HG02973 (cell line): ENCODE data around the gene ANKRD27.
"Not testable (repeated sequence)": the region's sequence is repeated elsewhere in the genome, so short reads cannot be mapped to it uniquely, and the experiment has no call there.

Source experiments
- ATAC-seq: cut with Tn5 transposase; IDR thresholded peaks from one replicate; pipeline ENCODE4 v1.9.1; 2021; ENCODE audit warnings: moderate library complexity; ENCODE audit not compliant: unreplicated experiment

The ANKRD27 gene

DNA sequence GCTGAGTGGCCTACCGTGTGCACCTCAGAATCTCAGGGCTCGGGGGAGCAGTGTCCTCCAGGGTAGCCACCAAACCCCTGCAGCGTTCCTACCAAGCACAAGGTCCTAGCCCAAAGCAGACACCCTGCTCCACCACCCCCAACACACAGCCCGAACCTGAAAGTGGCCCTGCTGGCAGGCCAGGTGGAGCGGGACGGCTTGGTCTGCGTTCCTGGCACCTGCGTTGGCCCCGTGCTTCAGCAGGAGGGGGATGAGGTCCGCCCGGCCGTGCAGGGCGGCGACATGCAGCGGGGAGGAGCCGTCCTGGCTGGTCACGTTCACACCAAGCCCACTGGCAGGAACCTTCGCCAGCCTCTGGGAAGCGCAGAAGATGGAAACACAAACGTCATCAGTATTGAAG is 67.5 kb downstream of the ANKRD27 start:
- ATAC-seq: no peak

GRCh38 chr19:32606289-32606688 is 68.7 kb downstream of the ANKRD27 start:
- no peak for ATAC-seq

GRCh38 chr19:32605544-32605943 is 69.4 kb downstream of the ANKRD27 start:
- no peak for ATAC-seq

- ATAC-seq: no peak
Measured at GRCh38 chr19:32603961-32604360, 71.0 kb downstream of the ANKRD27 start.

DNA sequence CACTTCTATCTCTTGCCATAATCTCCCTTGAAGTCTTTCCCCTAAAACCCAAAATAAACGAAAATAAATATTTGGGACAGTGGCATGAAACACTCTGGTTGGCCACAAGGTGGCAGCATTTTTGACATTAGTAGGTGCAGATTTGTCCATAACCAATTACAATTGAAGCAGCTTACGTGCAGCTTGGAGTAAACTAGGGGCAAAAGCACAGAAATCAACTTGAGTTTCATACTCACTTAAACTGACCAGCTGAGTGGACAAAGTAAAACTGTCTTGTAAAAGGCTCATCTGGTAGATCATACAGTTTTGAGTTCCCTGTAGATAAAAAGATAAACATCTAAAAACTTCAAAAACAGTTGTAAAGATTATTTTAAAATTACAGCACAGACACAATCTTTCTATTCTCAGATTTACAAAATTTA is 75.2 kb downstream of the ANKRD27 start:
- no peak for ATAC-seq

GRCh38 chr19:32599258-32599657 is 75.7 kb downstream of the ANKRD27 start:
- ATAC-seq: no peak

DNA sequence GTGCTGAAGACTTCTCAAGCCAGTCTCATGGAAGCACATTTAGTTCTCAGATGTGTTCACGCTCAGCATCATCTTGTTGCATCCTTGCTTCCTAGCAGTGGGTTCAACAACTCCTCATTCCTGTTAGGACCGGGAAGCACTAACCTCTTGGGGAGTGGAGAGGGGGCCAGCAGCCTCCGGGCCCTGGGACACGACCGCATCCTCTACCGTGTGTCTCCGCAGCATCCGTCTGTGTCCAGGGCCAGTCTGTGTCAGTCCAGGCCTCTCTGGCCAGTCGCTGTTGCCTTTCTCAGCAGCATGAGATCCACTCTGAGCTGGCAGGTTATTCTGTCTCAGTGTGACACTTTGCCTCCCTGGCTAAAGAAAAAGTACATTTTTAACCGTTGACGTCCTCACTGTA is 77.0 kb downstream of the ANKRD27 start:
- no peak for ATAC-seq

DNA sequence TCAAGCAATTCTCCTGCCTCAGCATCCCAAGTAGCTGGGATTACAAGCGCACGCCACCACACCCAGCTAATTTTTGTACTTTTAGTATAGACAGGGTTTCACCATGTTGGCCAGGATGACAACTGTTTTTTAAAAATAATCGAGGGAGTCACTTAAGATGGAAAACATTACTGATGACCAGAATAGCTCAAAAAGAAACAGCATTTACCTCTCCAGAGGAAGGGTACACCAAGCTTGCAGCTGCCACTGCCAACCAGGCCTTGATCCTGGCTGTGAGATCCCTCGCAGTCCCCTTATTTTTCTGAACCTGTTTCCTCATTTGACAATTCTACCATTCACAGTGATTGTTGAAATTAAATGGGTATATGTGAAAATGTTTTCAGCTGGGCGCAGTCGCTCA is 79.5 kb downstream of the ANKRD27 start:
- ATAC-seq: no peak

DNA sequence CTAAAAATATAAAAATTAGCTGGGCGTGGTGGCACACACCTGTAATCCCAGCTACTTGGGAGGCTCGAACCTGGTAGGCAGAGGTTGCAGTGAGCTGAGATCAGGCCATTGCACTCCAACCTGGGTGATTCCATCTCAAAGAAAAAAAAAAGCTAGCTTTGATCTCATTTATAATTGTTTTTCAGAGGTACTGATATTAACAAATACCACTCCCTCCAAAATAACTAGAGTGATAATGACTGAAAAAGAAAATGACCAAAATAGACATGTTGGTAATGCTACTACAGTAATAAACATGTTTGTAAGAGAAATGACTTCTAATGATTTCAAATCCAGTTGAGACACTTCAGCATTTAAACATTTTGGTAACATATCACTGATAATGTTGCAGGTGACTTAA is 81.0 kb downstream of the ANKRD27 start:
- ATAC-seq: no peak

DNA sequence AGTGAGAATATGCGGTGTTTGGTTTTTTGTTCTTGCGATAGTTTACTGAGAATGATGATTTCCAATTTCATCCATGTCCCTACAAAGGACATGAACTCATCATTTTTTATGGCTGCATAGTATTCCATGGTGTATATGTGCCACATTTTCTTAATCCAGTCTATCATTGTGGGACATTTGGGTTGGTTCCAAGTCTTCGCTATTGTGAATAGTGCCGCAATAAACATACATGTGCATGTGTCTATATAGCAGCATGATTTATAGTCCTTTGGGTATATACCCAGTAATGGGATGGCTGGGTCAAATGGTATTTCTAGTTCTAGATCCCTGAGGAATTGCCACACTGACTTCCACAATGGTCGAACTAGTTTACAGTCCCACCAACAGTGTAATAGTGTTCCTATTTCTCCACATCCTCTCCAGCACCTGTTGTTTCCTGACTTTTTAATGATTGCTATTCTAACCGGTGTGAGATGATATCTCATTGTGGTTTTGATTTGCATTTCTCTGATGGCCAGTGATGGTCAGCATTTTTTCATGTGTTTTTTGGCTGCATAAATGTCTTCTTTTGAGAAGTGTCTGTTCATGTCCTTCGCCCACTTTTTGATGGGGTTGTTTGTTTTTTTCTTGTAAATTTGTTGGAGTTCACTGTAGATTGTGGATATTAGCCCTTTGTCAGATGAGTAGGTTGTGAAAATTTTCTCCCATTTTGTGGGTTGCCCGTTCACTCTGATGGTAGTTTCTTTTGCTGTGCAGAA is 87.1 kb downstream of the ANKRD27 start:
- not testable (repeated sequence) for ATAC-seq

DNA sequence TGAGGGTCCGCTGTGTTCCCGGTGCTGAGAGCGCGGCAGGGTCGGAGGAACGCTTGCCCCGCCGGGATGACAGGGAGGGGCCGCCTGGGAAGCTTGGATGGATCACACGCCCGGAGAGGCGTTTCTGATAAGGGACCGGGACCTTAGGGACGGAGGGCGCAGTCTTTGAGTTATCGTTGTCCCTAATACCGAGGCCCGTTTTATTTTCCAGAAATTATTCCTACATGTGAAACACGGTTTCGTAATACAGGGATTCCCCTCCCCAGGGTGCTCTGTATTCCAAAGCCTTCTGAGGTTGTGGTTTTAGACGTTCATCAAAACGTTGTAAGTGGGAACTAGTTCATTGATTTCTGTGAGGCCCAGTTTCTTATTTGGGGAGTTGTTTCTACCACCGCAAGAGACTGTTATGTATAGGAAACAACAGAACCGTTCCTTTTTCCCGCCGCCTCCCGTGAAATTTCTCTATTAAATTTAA is 93.2 kb downstream of the ANKRD27 start:
- no peak for ATAC-seq

GRCh38 chr19:32580901-32581704 is 93.9 kb downstream of the ANKRD27 start, which contains the start of gene PDCD5:
TSS of gene PDCD5 (plus strand) at chr19:32581190. CDS start at chr19:32581262, 72 bp downstream.
- peak; percentile 87 for ATAC-seq

- peak; percentile 23 for ATAC-seq
Measured at GRCh38 chr19:32580353-32580900, 94.6 kb downstream of the ANKRD27 start.

- ATAC-seq: no peak
Measured at GRCh38 chr19:32576790-32577189, 98.2 kb downstream of the ANKRD27 start.

GRCh38 chr19:32573492-32573794 is 101.5 kb downstream of the ANKRD27 start:
- ATAC-seq: no peak

DNA sequence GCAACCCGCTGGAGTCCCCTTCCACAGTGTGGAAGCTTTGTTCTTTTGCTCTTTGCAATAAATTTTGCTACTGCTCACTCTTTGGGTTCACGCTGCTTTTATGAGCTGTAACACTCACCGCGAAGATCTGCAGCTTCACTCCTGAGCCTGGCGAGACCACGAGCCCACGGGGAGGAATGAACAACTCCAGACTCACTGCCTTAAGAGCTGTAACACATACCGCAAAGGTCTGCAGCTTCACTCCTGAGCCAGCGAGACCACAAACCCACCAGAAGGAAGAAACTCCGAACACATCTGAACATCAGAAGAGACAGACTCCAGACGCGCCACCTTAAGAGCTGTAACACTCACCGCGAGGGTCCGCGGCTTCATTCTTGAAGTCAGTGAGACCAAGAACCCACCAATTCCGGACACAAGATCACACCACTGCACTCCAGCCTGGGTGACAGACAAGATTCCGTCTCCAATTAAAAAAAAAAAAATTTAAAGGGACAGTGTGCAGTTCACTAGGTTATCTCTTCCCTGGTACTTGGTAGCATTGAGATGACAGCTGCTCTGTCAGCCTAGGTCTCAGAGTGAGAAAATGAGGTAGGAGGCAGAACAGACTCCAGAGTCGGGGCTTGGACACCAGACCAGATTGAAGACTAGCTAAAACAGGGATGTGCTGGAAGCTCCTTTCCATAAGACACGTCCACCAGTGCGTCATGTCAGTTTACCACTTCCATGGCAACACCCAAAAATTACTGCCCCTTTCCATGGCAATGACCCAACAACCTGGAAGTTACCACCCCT is 102.1 kb downstream of the ANKRD27 start:
- ATAC-seq: not testable (repeated sequence)

DNA sequence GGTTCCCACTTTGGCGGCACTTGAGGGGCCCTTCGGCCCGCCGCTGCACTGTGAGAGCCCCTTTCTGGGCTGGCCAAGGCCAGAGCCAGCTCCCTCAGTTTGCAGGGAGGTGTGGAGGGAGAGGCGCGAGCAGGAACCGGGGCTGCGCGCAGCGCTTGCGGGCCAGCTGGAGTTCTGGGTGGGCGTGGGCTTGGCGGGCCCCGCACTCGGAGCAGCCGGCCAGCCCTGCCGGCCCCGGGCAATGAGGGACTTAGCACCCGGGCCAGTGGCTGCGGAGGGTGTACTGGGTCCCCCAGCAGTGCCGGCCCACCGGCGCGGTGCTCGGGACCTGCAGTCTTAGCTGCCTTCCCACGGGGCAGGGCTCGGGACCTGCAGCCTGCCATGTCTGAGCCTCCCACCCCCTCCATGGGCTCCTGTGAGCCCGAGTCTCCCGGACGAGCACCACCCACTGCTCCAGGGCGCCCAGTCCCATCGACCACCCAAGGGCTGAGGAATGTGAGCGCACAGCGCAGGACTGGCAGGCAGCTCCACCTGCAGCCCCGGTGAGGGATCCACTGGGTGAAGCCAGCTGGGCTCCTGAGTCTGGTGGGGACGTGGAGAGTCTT is 103.4 kb downstream of the ANKRD27 start:
- not testable (repeated sequence) for ATAC-seq

- ATAC-seq: no peak
Measured at GRCh38 chr19:32570081-32570785, 104.7 kb downstream of the ANKRD27 start.

- no peak for ATAC-seq
Measured at GRCh38 chr19:32567486-32567885, 107.5 kb downstream of the ANKRD27 start.

- ATAC-seq: no peak
Measured at GRCh38 chr19:32566246-32566830, 108.6 kb downstream of the ANKRD27 start.
